HL-60 (cell line): Measurements from ENCODE around the gene TRIP6.

Experiments used
- DNase-seq, 2 experiments: peaks; one replicate each; pipeline ENCODE4 v3.0.0-alpha.2; 2010 to 2020; ENCODE audit warnings: low read depth in 1 of 2, low spot score in 1 of 2
- H3K27ac ChIP-seq: fragments of 250-450 bp; sonication (Bioruptor Pico); replicated peaks from 2 replicates; pipeline ENCODE4 v1.5.1; 2020; ENCODE audit warnings: mild to moderate bottlenecking, moderate library complexity
- H3K27me3 ChIP-seq: fragments of 250-450 bp; sonication (Bioruptor Pico); 2 replicates; pipeline ENCODE4 v1.5.1; 2021; ENCODE audit warnings: mild to moderate bottlenecking, moderate library complexity; ENCODE audit not compliant: insufficient read depth, poor library complexity, severe bottlenecking
- H3K4me3 ChIP-seq: replicated peaks from 2 replicates; pipeline ENCODE4 v1.5.1; 2011; ENCODE audit warnings: mild to moderate bottlenecking, control low read depth, low read length; ENCODE audit not compliant: insufficient read depth
- CTCF ChIP-seq: IDR thresholded peaks from one replicate; pipeline ENCODE4 v1.5.1; 2011; ENCODE audit warnings: low read length, control low read depth, inconsistent platforms; ENCODE audit not compliant: insufficient read depth
- GABPA ChIP-seq: IDR thresholded peaks from 2 replicates; pipeline ENCODE4 v1.6.1; 2012; ENCODE audit warnings: low read depth
- POLR2AphosphoS5 ChIP-seq: IDR thresholded peaks from 2 replicates; pipeline ENCODE4 v1.6.1; 2012; ENCODE audit warnings: low read depth
- REST ChIP-seq: IDR thresholded peaks from 2 replicates; pipeline ENCODE4 v1.6.1; 2012; ENCODE audit warnings: low read depth; ENCODE audit not compliant: insufficient replicate concordance
- SPI1 ChIP-seq: IDR thresholded peaks from 2 replicates; pipeline ENCODE4 v1.6.1; 2012; ENCODE audit warnings: low read depth, mild to moderate bottlenecking, borderline replicate concordance

Gene TRIP6

GRCh38 chr7:100823534-100823933 is 43.7 kb upstream of the TRIP6 start:
- H3K27me3 ChIP-seq = peaks cover 35% of the 10 kb centered on the region
- H3K27ac ChIP-seq = no peak overlapping the region
- TF ChIP-seq REST (no peak), POLR2AphosphoS5 (no peak), GABPA (no peak), SPI1 (no peak), CTCF (no peak)

GRCh38 chr7:100824499-100825214 is 42.5 kb upstream of the TRIP6 start:
- Histone ChIP-seq H3K4me3 (no peak overlapping the region), H3K27ac (no peak overlapping the region), H3K27me3 (peaks cover 46% of the 10 kb centered on the region)
- no peak for DNase-seq
- TF ChIP-seq CTCF (no peak), GABPA (no peak), REST (no peak), POLR2AphosphoS5 (no peak), SPI1 (no peak)

More at GRCh38 chr7:100823534-100823933, 43.7 kb upstream of the TRIP6 start:
- DNase-seq = no peak
- no peak overlapping the region for H3K4me3 ChIP-seq

GRCh38 chr7:100825215-100825671 is 41.9 kb upstream of the TRIP6 start:
- H3K27ac ChIP-seq = no peak overlapping the region
- H3K4me3 ChIP-seq = no peak overlapping the region
- TF ChIP-seq POLR2AphosphoS5 (no peak), CTCF (no peak), GABPA (no peak), REST (no peak), SPI1 (no peak)
- DNase-seq = no peak
- H3K27me3 ChIP-seq = peaks cover 51% of the 10 kb centered on the region
